Left ventricle myocardium inferior (tissue), 1 donor: Measurements from ENCODE around the gene R3HDML. TPM values are rescaled to one million over a fixed set of nuclear protein-coding genes. Genes with fewer than 3 reads are reported as not detected.
A peak's percentile ranks its signal among the peaks of the same experiment; 100 is the strongest.

ENCODE experiments used
- DNase-seq: peaks from one replicate; pipeline ENCODE4 v3.0.0-alpha.2; 2020
- H3K27ac ChIP-seq: fragments of 200-600 bp; replicated peaks from 2 replicates; pipeline ENCODE4 v1.8.0; 2021
- H3K27me3 ChIP-seq: fragments of 200-600 bp; 2 replicates; pipeline ENCODE4 v1.8.0; 2021; ENCODE audit warnings: low read depth
- H3K36me3 ChIP-seq: fragments of 200-600 bp; 2 replicates; pipeline ENCODE4 v1.8.0; 2021
- H3K4me1 ChIP-seq: fragments of 200-600 bp; 2 replicates; pipeline ENCODE4 v1.8.0; 2021
- H3K4me3 ChIP-seq: fragments of 200-600 bp; 2 replicates; pipeline ENCODE4 v1.8.0; 2021; ENCODE audit warnings: mild to moderate bottlenecking, moderate library complexity
- H3K9me3 ChIP-seq: fragments of 200-600 bp; replicated peaks from 2 replicates; pipeline ENCODE4 v1.8.0; 2021
- intact Hi-C: fragments of 100-400 bp; cut with micrococcal nuclease; formaldehyde crosslinking; loops from one replicate; pipeline ENCODE4 v1.11.0; 2022
- total RNA-seq: library from RNA; stranded (reverse); fragmentation: NEBNext Ultra II Directional; extraction: Animal tissue kit (Norgen Biotek cat#: 25700); gene quantifications from one replicate; pipeline ENCODE4 v1.2.1, GENCODE V29; 2021
- TF ChIP-seq, protein P1 (sequence below): fragments of 200-600 bp; IDR thresholded peaks from 2 replicates; pipeline ENCODE4 v1.8.0; 2021; ENCODE audit warnings: antibody characterized with exemption, mild to moderate bottlenecking, borderline replicate concordance
- donor health status: DM: no; HTN: yes; CAD: no; lungs with severe emphysema.

R3HDML gene
- total RNA-seq, 1 donor from 2014 or later = not detected

GRCh38 chr20:44355498-44356352 is 18.9 kb downstream of the R3HDML start, which contains the start of gene HNF4A:
Gene HNF4A (plus strand): TSS chr20:44355699. CDS start chr20:44355805, 106 bp downstream.
- H3K36me3 ChIP-seq = no peaks in the 10 kb centered on the region
- no peak within 1 kb of the TSS for H3K4me3 ChIP-seq
- H3K4me1 ChIP-seq = no peaks in the 10 kb centered on the region
- DNase-seq = no peak
- peaks cover 32% of the 10 kb centered on the region for H3K27me3 ChIP-seq
- peak within 1 kb of the TSS; percentile 3 for H3K27ac ChIP-seq
- no peaks in the 10 kb centered on the region for H3K9me3 ChIP-seq
- TF ChIP-seq, protein P1, sequence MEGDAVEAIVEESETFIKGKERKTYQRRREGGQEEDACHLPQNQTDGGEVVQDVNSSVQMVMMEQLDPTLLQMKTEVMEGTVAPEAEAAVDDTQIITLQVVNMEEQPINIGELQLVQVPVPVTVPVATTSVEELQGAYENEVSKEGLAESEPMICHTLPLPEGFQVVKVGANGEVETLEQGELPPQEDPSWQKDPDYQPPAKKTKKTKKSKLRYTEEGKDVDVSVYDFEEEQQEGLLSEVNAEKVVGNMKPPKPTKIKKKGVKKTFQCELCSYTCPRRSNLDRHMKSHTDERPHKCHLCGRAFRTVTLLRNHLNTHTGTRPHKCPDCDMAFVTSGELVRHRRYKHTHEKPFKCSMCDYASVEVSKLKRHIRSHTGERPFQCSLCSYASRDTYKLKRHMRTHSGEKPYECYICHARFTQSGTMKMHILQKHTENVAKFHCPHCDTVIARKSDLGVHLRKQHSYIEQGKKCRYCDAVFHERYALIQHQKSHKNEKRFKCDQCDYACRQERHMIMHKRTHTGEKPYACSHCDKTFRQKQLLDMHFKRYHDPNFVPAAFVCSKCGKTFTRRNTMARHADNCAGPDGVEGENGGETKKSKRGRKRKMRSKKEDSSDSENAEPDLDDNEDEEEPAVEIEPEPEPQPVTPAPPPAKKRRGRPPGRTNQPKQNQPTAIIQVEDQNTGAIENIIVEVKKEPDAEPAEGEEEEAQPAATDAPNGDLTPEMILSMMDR = no peak
- intact Hi-C loops = no loop called here

- H3K4me1 ChIP-seq = no peaks in the 10 kb centered on the region
- intact Hi-C loops = no loop called here
- no peak for DNase-seq
- TF ChIP-seq, protein P1 = no peak
- H3K27ac ChIP-seq = peak overlapping the region; percentile 3
- no peaks in the 10 kb centered on the region for H3K9me3 ChIP-seq
- no peak overlapping the region for H3K4me3 ChIP-seq
- H3K36me3 ChIP-seq = no peaks in the 10 kb centered on the region
- peaks cover 32% of the 10 kb centered on the region for H3K27me3 ChIP-seq
Observed at GRCh38 chr20:44356353-44356723, 19.5 kb downstream of the R3HDML start.

DNA sequence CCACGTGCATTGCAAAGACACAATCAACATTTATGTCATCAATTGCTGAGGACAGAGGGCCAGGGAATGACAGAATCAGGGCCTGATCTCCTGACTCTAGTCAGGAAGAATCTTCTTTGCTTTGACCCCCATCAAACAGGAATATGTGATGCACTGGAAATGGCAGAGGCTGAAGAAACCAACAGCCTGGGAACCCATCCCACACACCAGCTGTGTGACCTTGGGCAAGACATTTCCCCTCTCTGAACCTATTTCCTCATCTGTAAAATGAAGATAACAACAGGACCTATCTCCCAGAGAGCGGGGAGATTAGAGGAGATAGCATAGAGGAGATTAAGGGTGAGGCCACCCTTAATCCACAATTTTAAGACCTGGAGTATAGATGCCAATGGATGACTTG is 20.2 kb downstream of the R3HDML start:
- intact Hi-C loops = no loop called here
- Histone ChIP-seq H3K27ac (peak overlapping the region; percentile 42), H3K4me1 (no peaks in the 10 kb centered on the region), H3K9me3 (no peaks in the 10 kb centered on the region), H3K36me3 (no peaks in the 10 kb centered on the region), H3K4me3 (no peak overlapping the region), H3K27me3 (peaks cover 32% of the 10 kb centered on the region)
- TF ChIP-seq, protein P1 = no peak
- no peak for DNase-seq

- TF ChIP-seq, protein P1 = no peak
- no peaks in the 10 kb centered on the region for H3K36me3 ChIP-seq
- peak overlapping the region; percentile 63 for H3K27ac ChIP-seq
- H3K4me1 ChIP-seq = no peaks in the 10 kb centered on the region
- no peak overlapping the region for H3K4me3 ChIP-seq
- H3K9me3 ChIP-seq = no peaks in the 10 kb centered on the region
- intact Hi-C loops = no loop called here
- DNase-seq = peak; percentile 41
- H3K27me3 ChIP-seq = peaks cover 28% of the 10 kb centered on the region
Observed at GRCh38 chr20:44357555-44358125, 20.8 kb downstream of the R3HDML start.

DNA sequence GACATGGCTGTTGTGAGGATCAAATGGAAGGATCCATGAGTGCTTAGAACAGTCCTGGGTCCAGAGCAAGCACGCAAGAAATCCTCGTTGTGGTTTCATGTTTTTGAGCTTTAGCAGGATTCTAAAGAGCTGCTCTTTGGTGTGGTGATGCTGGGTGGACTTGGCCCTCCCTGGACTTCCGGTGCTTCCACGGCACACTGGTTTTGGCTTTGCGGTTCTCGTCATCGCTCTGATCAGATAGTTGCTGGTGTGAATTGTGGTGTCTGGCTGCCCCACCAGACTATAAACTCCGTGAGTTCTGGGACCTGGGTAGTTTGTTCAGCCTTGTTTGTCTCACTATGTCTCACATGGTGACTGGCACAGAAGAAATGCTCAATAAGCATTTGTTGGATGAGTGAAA is 21.9 kb downstream of the R3HDML start:
- no peaks in the 10 kb centered on the region for H3K4me1 ChIP-seq
- H3K36me3 ChIP-seq = no peaks in the 10 kb centered on the region
- H3K4me3 ChIP-seq = no peak overlapping the region
- TF ChIP-seq, protein P1 = no peak
- intact Hi-C loops = no loop called here
- no peaks in the 10 kb centered on the region for H3K9me3 ChIP-seq
- H3K27me3 ChIP-seq = peaks cover 27% of the 10 kb centered on the region
- H3K27ac ChIP-seq = peak overlapping the region; percentile 63
- DNase-seq = no peak
